Measurements from ENCODE around the gene ZNF485.

The ZNF485 gene

GRCh38 chr10:43640603-43641002, 34.4 kb downstream of the ZNF485 start:
- Histone ChIP-seq H3K27me3 (ENCODE audit: control insufficient read depth, insufficient read depth, low read length, poor library complexity, severe bottlenecking) (no peaks in the 10 kb centered on the region), H3K9me3 (ENCODE audit: control insufficient read depth, low read length) (peaks cover 31% of the 10 kb centered on the region), H3K4me3 (ENCODE audit: insufficient read depth, low read depth, low read length) (no peak overlapping the region), H3K4me1 (ENCODE audit: control insufficient read depth, insufficient read depth, low read length) (no peaks in the 10 kb centered on the region), H3K27ac (ENCODE audit: insufficient read depth, low read depth, low read length, poor library complexity, severe bottlenecking) (no peak overlapping the region), H3K36me3 (ENCODE audit: control insufficient read depth, insufficient read depth, low read length) (peaks cover 34% of the 10 kb centered on the region)

- peaks cover 47% of the 10 kb centered on the region for H3K9me3 ChIP-seq (ENCODE audit: control insufficient read depth, low read length)
Measured at GRCh38 chr10:43644252-43644651, 38.0 kb downstream of the ZNF485 start.

GRCh38 chr10:43645866-43646265, 39.6 kb downstream of the ZNF485 start:
- Histone ChIP-seq H3K9me3 (ENCODE audit: control insufficient read depth, low read length) (peaks cover 47% of the 10 kb centered on the region), H3K27ac (ENCODE audit: insufficient read depth, low read depth, low read length, poor library complexity, severe bottlenecking) (no peak overlapping the region), H3K36me3 (ENCODE audit: control insufficient read depth, insufficient read depth, low read length) (peaks cover 55% of the 10 kb centered on the region), H3K27me3 (ENCODE audit: control insufficient read depth, insufficient read depth, low read length, poor library complexity, severe bottlenecking) (peaks cover 16% of the 10 kb centered on the region), H3K4me1 (ENCODE audit: control insufficient read depth, insufficient read depth, low read length) (no peaks in the 10 kb centered on the region), H3K4me3 (ENCODE audit: insufficient read depth, low read depth, low read length) (no peak overlapping the region)
- WGBS, 2 experiments: 90 to 96% methylated on average over 4 of the region's 4 CpGs

More at GRCh38 chr10:43644252-43644651, 38.0 kb downstream of the ZNF485 start:
- Histone ChIP-seq H3K4me3 (ENCODE audit: insufficient read depth, low read depth, low read length) (no peak overlapping the region), H3K36me3 (ENCODE audit: control insufficient read depth, insufficient read depth, low read length) (peaks cover 55% of the 10 kb centered on the region), H3K4me1 (ENCODE audit: control insufficient read depth, insufficient read depth, low read length) (no peaks in the 10 kb centered on the region), H3K27ac (ENCODE audit: insufficient read depth, low read depth, low read length, poor library complexity, severe bottlenecking) (no peak overlapping the region), H3K27me3 (ENCODE audit: control insufficient read depth, insufficient read depth, low read length, poor library complexity, severe bottlenecking) (peaks cover 4% of the 10 kb centered on the region)
- 95 to 96% methylated on average over 8 of the region's 8 CpGs for WGBS, 2 experiments

- Histone ChIP-seq H3K27me3 (ENCODE audit: control insufficient read depth, insufficient read depth, low read length, poor library complexity, severe bottlenecking) (peaks cover 16% of the 10 kb centered on the region), H3K27ac (ENCODE audit: insufficient read depth, low read depth, low read length, poor library complexity, severe bottlenecking) (no peak overlapping the region), H3K36me3 (ENCODE audit: control insufficient read depth, insufficient read depth, low read length) (peaks cover 51% of the 10 kb centered on the region), H3K9me3 (ENCODE audit: control insufficient read depth, low read length) (peaks cover 39% of the 10 kb centered on the region), H3K4me1 (ENCODE audit: control insufficient read depth, insufficient read depth, low read length) (no peaks in the 10 kb centered on the region), H3K4me3 (ENCODE audit: insufficient read depth, low read depth, low read length) (no peak overlapping the region)
- WGBS, 2 experiments: 87 to 95% methylated on average over 6 of the region's 6 CpGs
Measured at GRCh38 chr10:43647576-43647975, 41.3 kb downstream of the ZNF485 start.

GRCh38 chr10:43648095-43648397, 41.8 kb downstream of the ZNF485 start:
- peaks cover 16% of the 10 kb centered on the region for H3K27me3 ChIP-seq (ENCODE audit: control insufficient read depth, insufficient read depth, low read length, poor library complexity, severe bottlenecking)
- H3K27ac ChIP-seq (ENCODE audit: insufficient read depth, low read depth, low read length, poor library complexity, severe bottlenecking): no peak overlapping the region
- peak overlapping the region; percentile 60 for H3K4me3 ChIP-seq (ENCODE audit: insufficient read depth, low read depth, low read length)
- WGBS, 2 experiments: 54 to 62% methylated on average over 9 of the region's 9 CpGs
- peaks cover 46% of the 10 kb centered on the region for H3K36me3 ChIP-seq (ENCODE audit: control insufficient read depth, insufficient read depth, low read length)
- peaks cover 37% of the 10 kb centered on the region for H3K9me3 ChIP-seq (ENCODE audit: control insufficient read depth, low read length)
- no peaks in the 10 kb centered on the region for H3K4me1 ChIP-seq (ENCODE audit: control insufficient read depth, insufficient read depth, low read length)

DNA sequence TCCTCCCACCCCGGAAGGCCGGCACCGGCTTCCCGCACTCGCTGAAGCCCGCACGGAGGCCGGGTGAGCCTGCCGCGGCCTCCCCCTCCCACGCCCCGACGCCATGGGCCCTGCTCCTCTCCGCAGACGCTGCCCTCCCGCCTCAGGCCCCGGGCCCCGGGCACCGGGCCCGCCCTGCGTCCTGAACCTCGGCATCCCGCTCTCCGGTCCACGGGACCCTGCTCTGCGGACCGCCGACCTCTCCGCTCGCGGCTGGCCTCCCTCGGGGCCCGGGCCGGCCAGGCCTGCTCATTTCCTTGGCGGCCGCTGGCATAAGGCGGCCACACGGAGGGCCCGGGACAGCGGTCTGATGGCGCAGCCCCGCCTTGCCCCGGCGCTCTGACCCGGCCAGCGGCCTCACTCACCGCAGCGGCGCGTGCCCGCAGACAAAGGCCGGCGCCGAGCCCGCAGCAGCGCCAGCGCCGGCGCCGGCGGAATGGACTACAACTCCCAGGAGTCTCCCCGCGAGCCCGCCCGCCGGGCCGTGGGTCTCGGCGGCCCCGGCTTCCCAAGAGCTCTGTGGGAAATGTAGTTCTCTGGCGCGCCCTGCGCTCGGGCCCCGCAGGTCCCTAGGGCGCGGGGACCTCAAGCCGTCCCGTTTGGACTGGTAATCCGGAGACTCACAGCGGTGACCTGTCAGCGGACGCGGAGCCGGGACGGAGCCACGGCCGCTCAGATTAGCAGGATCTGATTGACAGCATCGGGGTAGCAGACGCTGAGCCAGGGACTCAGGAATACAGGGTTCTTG, 42.4 kb downstream of the ZNF485 start, which contains the start of gene ZNF32:
TSS of gene ZNF32 (minus strand) at position 484 of the 787 bp plus-strand sequence. CDS start 2,748 bp downstream, outside the sequence.
- H3K9me3 ChIP-seq (ENCODE audit: control insufficient read depth, low read length): peaks cover 32% of the 10 kb centered on the region
- no peak within 1 kb of the TSS for H3K27ac ChIP-seq (ENCODE audit: insufficient read depth, low read depth, low read length, poor library complexity, severe bottlenecking)
- peaks cover 16% of the 10 kb centered on the region for H3K27me3 ChIP-seq (ENCODE audit: control insufficient read depth, insufficient read depth, low read length, poor library complexity, severe bottlenecking)
- H3K4me3 ChIP-seq (ENCODE audit: insufficient read depth, low read depth, low read length): peak within 1 kb of the TSS; percentile 60
- H3K36me3 ChIP-seq (ENCODE audit: control insufficient read depth, insufficient read depth, low read length): peaks cover 41% of the 10 kb centered on the region
- 1% methylated on average over 90 of the region's 90 CpGs for WGBS, 2 experiments
- H3K4me1 ChIP-seq (ENCODE audit: control insufficient read depth, insufficient read depth, low read length): no peaks in the 10 kb centered on the region

- WGBS, 2 experiments: 36 to 42% methylated on average over 14 of the region's 14 CpGs
- Histone ChIP-seq H3K4me1 (ENCODE audit: control insufficient read depth, insufficient read depth, low read length) (no peaks in the 10 kb centered on the region), H3K9me3 (ENCODE audit: control insufficient read depth, low read length) (peaks cover 29% of the 10 kb centered on the region), H3K27me3 (ENCODE audit: control insufficient read depth, insufficient read depth, low read length, poor library complexity, severe bottlenecking) (peaks cover 16% of the 10 kb centered on the region), H3K36me3 (ENCODE audit: control insufficient read depth, insufficient read depth, low read length) (peaks cover 35% of the 10 kb centered on the region), H3K27ac (ENCODE audit: insufficient read depth, low read depth, low read length, poor library complexity, severe bottlenecking) (no peak overlapping the region), H3K4me3 (ENCODE audit: insufficient read depth, low read depth, low read length) (peak overlapping the region; percentile 60)
Measured at GRCh38 chr10:43649185-43649523, 42.9 kb downstream of the ZNF485 start.

GRCh38 chr10:43653746-43654145, 47.5 kb downstream of the ZNF485 start:
- 72 to 78% methylated on average over 2 of the region's 2 CpGs for WGBS, 2 experiments
- Histone ChIP-seq H3K4me3 (ENCODE audit: insufficient read depth, low read depth, low read length) (no peak overlapping the region), H3K36me3 (ENCODE audit: control insufficient read depth, insufficient read depth, low read length) (no peaks in the 10 kb centered on the region), H3K27ac (ENCODE audit: insufficient read depth, low read depth, low read length, poor library complexity, severe bottlenecking) (no peak overlapping the region), H3K9me3 (ENCODE audit: control insufficient read depth, low read length) (no peaks in the 10 kb centered on the region), H3K27me3 (ENCODE audit: control insufficient read depth, insufficient read depth, low read length, poor library complexity, severe bottlenecking) (peaks cover 16% of the 10 kb centered on the region), H3K4me1 (ENCODE audit: control insufficient read depth, insufficient read depth, low read length) (no peaks in the 10 kb centered on the region)

- WGBS, 2 experiments: 81 to 82% methylated on average over 8 of the region's 8 CpGs
- Histone ChIP-seq H3K27ac (ENCODE audit: insufficient read depth, low read depth, low read length, poor library complexity, severe bottlenecking) (no peak overlapping the region), H3K4me1 (ENCODE audit: control insufficient read depth, insufficient read depth, low read length) (no peaks in the 10 kb centered on the region), H3K4me3 (ENCODE audit: insufficient read depth, low read depth, low read length) (no peak overlapping the region), H3K9me3 (ENCODE audit: control insufficient read depth, low read length) (no peaks in the 10 kb centered on the region), H3K36me3 (ENCODE audit: control insufficient read depth, insufficient read depth, low read length) (no peaks in the 10 kb centered on the region), H3K27me3 (ENCODE audit: control insufficient read depth, insufficient read depth, low read length, poor library complexity, severe bottlenecking) (peaks cover 1% of the 10 kb centered on the region)
Measured at GRCh38 chr10:43655311-43655710, 49.1 kb downstream of the ZNF485 start.

DNA sequence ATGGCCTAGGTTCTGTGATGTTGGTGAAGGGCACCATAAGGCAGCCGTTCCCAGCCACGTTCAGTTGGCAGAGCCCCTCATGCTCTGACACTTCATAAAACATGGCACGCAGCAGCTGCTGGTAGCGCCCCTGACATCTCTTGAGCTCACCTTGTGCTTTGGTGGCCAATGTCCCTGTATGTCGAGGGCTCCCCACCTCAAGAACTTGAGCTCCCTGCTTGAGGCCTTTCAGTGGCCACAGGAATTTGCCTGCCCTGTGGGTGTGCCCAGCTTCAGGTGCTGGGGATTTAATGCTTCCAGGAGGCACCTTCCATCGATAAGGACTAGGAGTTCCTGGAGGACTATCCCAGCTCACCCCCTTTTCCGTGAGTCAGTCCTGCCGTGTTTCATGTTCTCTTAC, 52.0 kb downstream of the ZNF485 start:
- Histone ChIP-seq H3K36me3 (ENCODE audit: control insufficient read depth, insufficient read depth, low read length) (no peaks in the 10 kb centered on the region), H3K4me1 (ENCODE audit: control insufficient read depth, insufficient read depth, low read length) (no peaks in the 10 kb centered on the region), H3K4me3 (ENCODE audit: insufficient read depth, low read depth, low read length) (no peak overlapping the region), H3K9me3 (ENCODE audit: control insufficient read depth, low read length) (no peaks in the 10 kb centered on the region), H3K27ac (ENCODE audit: insufficient read depth, low read depth, low read length, poor library complexity, severe bottlenecking) (no peak overlapping the region), H3K27me3 (ENCODE audit: control insufficient read depth, insufficient read depth, low read length, poor library complexity, severe bottlenecking) (no peaks in the 10 kb centered on the region)
- WGBS, 2 experiments: 91 to 92% methylated on average over 8 of the region's 8 CpGs
